ENCODE measurements around the gene TP53I13.

TP53I13 gene

GRCh38 chr17:29567554-29568330, 759 bp upstream of the TP53I13 start:
- peak; percentile 81 for DNase-seq

- DNase-seq, result no peak
These were observed 897 bp downstream of the TP53I13 start for GRCh38 chr17:29569245-29569950.

- DNase-seq, result no peak
These were observed 2.0 kb downstream of the TP53I13 start for GRCh38 chr17:29570521-29570920.

- DNase-seq, result no peak
These were observed 3.0 kb downstream of the TP53I13 start for GRCh38 chr17:29571486-29571882.

- DNase-seq, result no peak
These were observed 3.6 kb downstream of the TP53I13 start for GRCh38 chr17:29571883-29572681.

GRCh38 chr17:29572691-29573557, 4.4 kb downstream of the TP53I13 start:
- DNase-seq, result peak; percentile 61

- DNase-seq, result no peak
These were observed 5.0 kb downstream of the TP53I13 start for GRCh38 chr17:29573558-29573869.

- DNase-seq, result no peak
These were observed 5.6 kb downstream of the TP53I13 start for GRCh38 chr17:29573871-29574731.

GRCh38 chr17:29574732-29575510, 6.4 kb downstream of the TP53I13 start:
- DNase-seq, result no peak

- no peak for DNase-seq
These were observed 7.2 kb downstream of the TP53I13 start for GRCh38 chr17:29575511-29576213.

- no peak for DNase-seq
These were observed 7.9 kb downstream of the TP53I13 start for GRCh38 chr17:29576214-29577000.

GRCh38 chr17:29577001-29577370, 8.5 kb downstream of the TP53I13 start:
- no peak for DNase-seq

- no peak for DNase-seq
These were observed 9.1 kb downstream of the TP53I13 start for GRCh38 chr17:29577385-29578211.

- DNase-seq, result no peak
These were observed 10.4 kb downstream of the TP53I13 start for GRCh38 chr17:29578626-29579485.

- DNase-seq, result peak; percentile 93
These were observed 11.6 kb downstream of the TP53I13 start for GRCh38 chr17:29579866-29580771.

- DNase-seq, result no peak
These were observed 13.2 kb downstream of the TP53I13 start for GRCh38 chr17:29581583-29582253.

Data from activated naive CD4-positive, alpha-beta T cell treated with Interleukin-2 at 50 U/mL for 16 hours (primary cell).